Stimulated activated CD8-positive, alpha-beta memory T cell treated with anti-CD3 and anti-CD28 coated beads, Interleukin-12 subunit alpha, Interleukin-12 subunit beta, amount 100 ng/mL, for 4 hours (primary cell): ENCODE measurements around the gene FLNB.

ENCODE experiments used
- DNase-seq: peaks from one replicate; pipeline ENCODE4 v3.0.0-alpha.2; 2020; ENCODE audit warnings: low read depth

The FLNB gene

GRCh38 chr3:58206406-58207011 lies 198.3 kb downstream of the FLNB start:
- DNase-seq: no peak

- no peak for DNase-seq
Measured at GRCh38 chr3:58207954-58208353, 199.7 kb downstream of the FLNB start.

- DNase-seq: no peak
Measured at GRCh38 chr3:58209933-58210332, 201.7 kb downstream of the FLNB start.

- no peak for DNase-seq
Measured at GRCh38 chr3:58210761-58211460, 202.7 kb downstream of the FLNB start, which contains the start of gene DNASE1L3. TSS of gene DNASE1L3 (minus strand) at chr3:58210972. CDS start at chr3:58210906, 66 bp downstream.

- DNase-seq: no peak
Measured at GRCh38 chr3:58214484-58215316, 206.5 kb downstream of the FLNB start.

- DNase-seq: no peak
Measured at GRCh38 chr3:58215317-58216025, 207.2 kb downstream of the FLNB start.

GRCh38 chr3:58216496-58217195 lies 208.4 kb downstream of the FLNB start:
- DNase-seq: no peak

- no peak for DNase-seq
Measured at GRCh38 chr3:58217209-58217811, 209.1 kb downstream of the FLNB start.

GRCh38 chr3:58218904-58219303 lies 210.7 kb downstream of the FLNB start:
- no peak for DNase-seq
